Measurements from ENCODE around the gene TYW3.
A peak's percentile ranks its signal among the peaks of the same experiment; 100 is the strongest.

TYW3 gene

DNA sequence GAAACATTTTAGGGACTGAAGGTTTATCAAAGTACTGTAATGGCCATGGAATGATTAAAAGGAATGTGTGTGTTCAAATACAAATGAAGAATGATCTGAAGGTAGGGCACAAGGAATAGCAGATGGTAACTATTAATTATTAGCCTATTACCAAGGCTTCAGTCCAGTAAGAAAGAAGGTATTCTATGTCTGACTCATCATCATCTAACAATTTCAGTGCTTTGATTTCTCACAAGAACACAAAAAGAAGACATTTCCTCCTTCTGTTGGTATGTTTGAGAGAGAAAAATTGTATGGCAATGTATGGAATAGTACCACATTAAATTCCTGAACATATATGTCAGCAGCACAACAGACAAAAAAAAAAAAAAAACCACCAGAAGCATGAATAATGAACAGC lies 57.5 kb downstream of the TYW3 start:
- DNase-seq (ENCODE audit: low read depth, low spot score): no peak

- DNase-seq (ENCODE audit: low read depth, low spot score): no peak
Observed at GRCh38 chr1:74791491-74791890, 58.5 kb downstream of the TYW3 start.

DNA sequence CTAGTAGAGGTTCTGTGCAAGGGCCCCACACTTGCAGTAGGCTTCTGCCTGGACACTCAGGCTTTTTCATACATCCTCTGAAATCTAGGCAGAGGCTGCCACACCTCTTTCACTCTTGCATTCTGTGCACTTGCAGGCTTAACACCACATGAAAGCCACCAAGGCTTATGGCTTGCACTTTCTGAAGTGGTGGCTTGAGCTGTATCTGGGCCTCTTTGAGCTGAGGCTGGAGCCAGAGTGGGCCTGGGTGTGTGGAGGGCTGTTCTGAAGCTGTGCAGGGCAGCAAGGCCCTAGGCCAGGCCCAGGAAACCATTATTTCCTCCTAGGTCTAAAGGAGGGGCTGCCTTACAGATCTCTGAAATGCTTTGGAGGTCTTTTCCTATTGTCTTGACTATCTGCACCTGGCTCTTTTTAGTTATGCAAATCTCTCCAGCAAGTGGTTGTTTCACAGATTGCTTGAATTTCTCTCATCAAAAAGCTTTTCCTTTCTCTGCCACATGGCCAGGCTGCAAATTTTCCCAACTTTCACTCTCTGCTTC lies 66.2 kb downstream of the TYW3 start:
- DNase-seq (ENCODE audit: low read depth, low spot score): no peak

GRCh38 chr1:74811436-74812179 lies 78.7 kb downstream of the TYW3 start:
- DNase-seq (ENCODE audit: low read depth, low spot score): peak; percentile 70

GRCh38 chr1:74812180-74812541 lies 79.2 kb downstream of the TYW3 start:
- DNase-seq (ENCODE audit: low read depth, low spot score): no peak
